Measurements from ENCODE around the gene ZNF763.
"Not testable (repeated sequence)": the region's sequence is repeated elsewhere in the genome, so short reads cannot be mapped to it uniquely, and the experiment has no call there.

ZNF763 gene

GRCh38 chr19:11964858-11965645 is at the start of gene ZNF763:
TSS of gene ZNF763 (plus strand) at chr19:11965040. CDS start at chr19:11965209, 169 bp downstream.
- FAIRE-seq: no peak

- no peak for FAIRE-seq
Observed at GRCh38 chr19:11921852-11922495, 42.9 kb upstream of the ZNF763 start.

GRCh38 chr19:11924886-11925650 is 39.8 kb upstream of the ZNF763 start, which contains the start of gene ZNF700:
TSS of gene ZNF700 (plus strand) at chr19:11925107. CDS start at chr19:11925211, 104 bp downstream.
- peak; percentile 51 for FAIRE-seq

- not testable (repeated sequence) for FAIRE-seq
Observed at GRCh38 chr19:11925651-11926187, 39.1 kb upstream of the ZNF763 start.

GRCh38 chr19:11927227-11927626 is 37.6 kb upstream of the ZNF763 start:
- no peak for FAIRE-seq

- FAIRE-seq: no peak
Observed at GRCh38 chr19:11931051-11931450, 33.8 kb upstream of the ZNF763 start.

- no peak for FAIRE-seq
Observed at GRCh38 chr19:11931513-11931912, 33.3 kb upstream of the ZNF763 start.

GRCh38 chr19:11935829-11936228 is 29.0 kb upstream of the ZNF763 start:
- not testable (repeated sequence) for FAIRE-seq

GRCh38 chr19:11938383-11938782 is 26.5 kb upstream of the ZNF763 start:
- FAIRE-seq: not testable (repeated sequence)

- FAIRE-seq: not testable (repeated sequence)
Observed at GRCh38 chr19:11941361-11941887, 23.4 kb upstream of the ZNF763 start.

- no peak for FAIRE-seq
Observed at GRCh38 chr19:11942008-11942842, 22.6 kb upstream of the ZNF763 start.

- no peak for FAIRE-seq
Observed at GRCh38 chr19:11942843-11943108, 22.1 kb upstream of the ZNF763 start.

GRCh38 chr19:11944656-11945055 is 20.2 kb upstream of the ZNF763 start:
- FAIRE-seq: no peak

- no peak for FAIRE-seq
Observed at GRCh38 chr19:11948646-11949045, 16.2 kb upstream of the ZNF763 start.

GRCh38 chr19:11949201-11949600 is 15.6 kb upstream of the ZNF763 start:
- no peak for FAIRE-seq

GRCh38 chr19:11949614-11950080 is 15.2 kb upstream of the ZNF763 start:
- not testable (repeated sequence) for FAIRE-seq

- no peak for FAIRE-seq
Observed at GRCh38 chr19:11950312-11950711, 14.5 kb upstream of the ZNF763 start.

- FAIRE-seq: no peak
Observed at GRCh38 chr19:11963566-11964355, 1.1 kb upstream of the ZNF763 start.

GRCh38 chr19:11964496-11964857 is 363 bp upstream of the ZNF763 start:
- no peak for FAIRE-seq

GRCh38 chr19:11970174-11970573 is 5.3 kb downstream of the ZNF763 start:
- no peak for FAIRE-seq

GRCh38 chr19:11971041-11971440 is 6.2 kb downstream of the ZNF763 start:
- no peak for FAIRE-seq

All from endometrium (tissue), 2 donors.